ENCODE data around the gene GLG1. TPM values are rescaled to one million over a fixed set of nuclear protein-coding genes. Genes with fewer than 3 reads are reported as not detected.

Gene GLG1
- total and polyA plus RNA-seq, 8 donors: 116 to 147 (median 135) TPM

- no peak overlapping the region for H3K27ac ChIP-seq
- H3K27me3 ChIP-seq: no peaks in the 10 kb centered on the region
- ATAC-seq (peak; percentile 61), DNase-seq (no peak)
- peaks cover 0 to 99% of the 10 kb centered on the region in 2 donors for H3K36me3 ChIP-seq
- H3K9me3 ChIP-seq: no peaks in the 10 kb centered on the region
- no peak for TF ChIP-seq CTCF (IDR thresholded peaks at IDR 0.05)
- H3K4me1 ChIP-seq: no peaks in the 10 kb centered on the region
- intact Hi-C loops (cut with DNase I): loop anchor here in 1 of 2 donors (10.0 kb wide), 1 partner anchor 151 kb away; no protein-coding TSS in a partner anchor
- H3K4me3 ChIP-seq: no peak overlapping the region
Observed at GRCh38 chr16:74625500-74626350, 18.8 kb upstream of the GLG1 start.

- intact Hi-C loops (cut with DNase I): loop anchor here in 1 of 2 donors (10.0 kb wide), 1 partner anchor 149 kb away; no protein-coding TSS in a partner anchor
- no peaks in the 10 kb centered on the region for H3K4me1 ChIP-seq
- H3K27ac ChIP-seq: no peak overlapping the region
- no peak for TF ChIP-seq CTCF (IDR thresholded peaks at IDR 0.05)
- H3K36me3 ChIP-seq: peaks cover 0 to 92% of the 10 kb centered on the region in 2 donors
- no peak for ATAC-seq
- no peak for DNase-seq
- no peaks in the 10 kb centered on the region for H3K9me3 ChIP-seq
- no peak overlapping the region for H3K4me3 ChIP-seq
- no peaks in the 10 kb centered on the region for H3K27me3 ChIP-seq
Observed at GRCh38 chr16:74623839-74624235, 16.9 kb upstream of the GLG1 start.

- H3K27ac ChIP-seq: no peak overlapping the region
- H3K4me3 ChIP-seq: no peak overlapping the region
- H3K4me1 ChIP-seq: no peaks in the 10 kb centered on the region
- ATAC-seq (peak; percentile 76), DNase-seq (peak in 1 of 4 donors; percentile 48)
- H3K36me3 ChIP-seq: peaks cover 0 to 89% of the 10 kb centered on the region in 2 donors
- no peaks in the 10 kb centered on the region for H3K9me3 ChIP-seq
- intact Hi-C loops (cut with DNase I): loop anchor here in 1 of 2 donors (10.0 kb wide), 1 partner anchor 149 kb away; no protein-coding TSS in a partner anchor
- no peaks in the 10 kb centered on the region for H3K27me3 ChIP-seq
- TF ChIP-seq CTCF (IDR thresholded peaks at IDR 0.05): peak; percentile 50 to 57
Observed at GRCh38 chr16:74623214-74623838, 16.4 kb upstream of the GLG1 start.

- H3K4me1 ChIP-seq: no peaks in the 10 kb centered on the region
- TF ChIP-seq CTCF (IDR thresholded peaks at IDR 0.05): no peak
- ATAC-seq (no peak), DNase-seq (no peak)
- no peak overlapping the region for H3K4me3 ChIP-seq
- H3K27me3 ChIP-seq: no peaks in the 10 kb centered on the region
- intact Hi-C loops (cut with DNase I): loop anchor here in 1 of 2 donors (10.0 kb wide), 1 partner anchor 147 kb away; no protein-coding TSS in a partner anchor
- peaks cover 0 to 80% of the 10 kb centered on the region in 2 donors for H3K36me3 ChIP-seq
- H3K27ac ChIP-seq: no peak overlapping the region
- no peaks in the 10 kb centered on the region for H3K9me3 ChIP-seq
Observed at GRCh38 chr16:74622005-74622404, 15.1 kb upstream of the GLG1 start.

GRCh38 chr16:74617206-74617788, 10.4 kb upstream of the GLG1 start:
- no peaks in the 10 kb centered on the region for H3K4me1 ChIP-seq
- ATAC-seq (no peak), DNase-seq (no peak)
- intact Hi-C loops (cut with DNase I): no loop called here
- no peak overlapping the region for H3K4me3 ChIP-seq
- H3K9me3 ChIP-seq: no peaks in the 10 kb centered on the region
- TF ChIP-seq CTCF (IDR thresholded peaks at IDR 0.05): no peak
- H3K27me3 ChIP-seq: no peaks in the 10 kb centered on the region
- H3K27ac ChIP-seq: no peak overlapping the region
- H3K36me3 ChIP-seq: peaks cover 0 to 38% of the 10 kb centered on the region in 2 donors
